ENCODE measurements around the gene CDC42BPG. TPM values are rescaled to one million over a fixed set of nuclear protein-coding genes. Genes with fewer than 3 reads are reported as not detected.

Gene CDC42BPG
- polyA plus RNA-seq, 1 experiment: 0.02 TPM

DNA sequence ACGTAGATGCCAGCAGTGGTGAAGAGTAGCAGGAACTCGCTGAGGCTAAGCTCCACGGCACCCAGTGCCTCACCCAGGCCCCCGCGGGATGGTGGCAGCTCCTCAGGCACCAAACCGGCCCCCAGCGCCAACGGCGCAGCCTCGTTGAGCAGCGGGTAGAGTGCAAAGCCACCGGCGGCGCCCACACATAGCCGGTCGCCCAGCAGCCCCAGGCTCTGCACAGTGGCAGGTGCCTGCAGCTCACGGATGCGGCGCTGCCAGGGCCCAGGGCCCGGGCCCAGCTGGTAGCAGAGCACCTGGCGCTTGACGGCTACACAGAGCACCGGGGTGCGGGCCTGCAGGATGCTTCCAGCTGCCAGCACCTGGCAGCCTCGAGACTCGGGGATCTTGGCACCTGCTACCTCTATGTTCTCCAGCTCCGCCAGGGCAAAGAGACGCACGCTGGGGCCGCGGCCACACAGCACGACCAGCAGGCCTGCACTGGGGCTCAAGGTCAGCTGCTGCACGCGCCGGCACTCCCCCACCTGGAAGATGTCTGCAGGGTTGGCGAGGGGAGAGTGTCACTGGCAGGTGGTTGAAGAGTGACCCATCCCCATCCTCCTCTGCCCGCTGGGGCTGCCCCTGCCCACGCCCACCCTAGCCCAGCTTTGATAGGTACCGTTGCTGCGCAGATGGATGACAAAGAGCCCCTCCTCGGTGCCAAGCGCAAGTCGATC lies 14.8 kb downstream of the CDC42BPG start:
- peaks cover 2% of the 10 kb centered on the region for H3K27me3 ChIP-seq (ENCODE audit: control insufficient read depth, insufficient read depth, low read length)
- CTCF ChIA-PET: no interaction called here

GRCh38 chr11:64827451-64827839 lies 17.0 kb downstream of the CDC42BPG start:
- CTCF ChIA-PET: no interaction called here
- H3K36me3 ChIP-seq (ENCODE audit: control insufficient read depth, insufficient read depth, low read length): no peaks in the 10 kb centered on the region
- POLR2A ChIA-PET: no interaction called here
- peaks cover 2% of the 10 kb centered on the region for H3K27me3 ChIP-seq (ENCODE audit: control insufficient read depth, insufficient read depth, low read length)
- H3K4me3 ChIP-seq (ENCODE audit: low read depth, low read length): no peak overlapping the region
- TF ChIP-seq CTCF (IDR thresholded peaks at IDR 0.05; ENCODE audit: insufficient read depth, low read depth, low read length): no peak
- DNase-seq (ENCODE audit: low read depth): no peak

More for the DNA sequence above, 14.8 kb downstream of the CDC42BPG start:
- DNase-seq (ENCODE audit: low read depth): no peak
- no peaks in the 10 kb centered on the region for H3K36me3 ChIP-seq (ENCODE audit: control insufficient read depth, insufficient read depth, low read length)
- no peak overlapping the region for H3K4me3 ChIP-seq (ENCODE audit: low read depth, low read length)
- POLR2A ChIA-PET: no interaction called here
- no peak for TF ChIP-seq CTCF (IDR thresholded peaks at IDR 0.05; ENCODE audit: insufficient read depth, low read depth, low read length)

DNA sequence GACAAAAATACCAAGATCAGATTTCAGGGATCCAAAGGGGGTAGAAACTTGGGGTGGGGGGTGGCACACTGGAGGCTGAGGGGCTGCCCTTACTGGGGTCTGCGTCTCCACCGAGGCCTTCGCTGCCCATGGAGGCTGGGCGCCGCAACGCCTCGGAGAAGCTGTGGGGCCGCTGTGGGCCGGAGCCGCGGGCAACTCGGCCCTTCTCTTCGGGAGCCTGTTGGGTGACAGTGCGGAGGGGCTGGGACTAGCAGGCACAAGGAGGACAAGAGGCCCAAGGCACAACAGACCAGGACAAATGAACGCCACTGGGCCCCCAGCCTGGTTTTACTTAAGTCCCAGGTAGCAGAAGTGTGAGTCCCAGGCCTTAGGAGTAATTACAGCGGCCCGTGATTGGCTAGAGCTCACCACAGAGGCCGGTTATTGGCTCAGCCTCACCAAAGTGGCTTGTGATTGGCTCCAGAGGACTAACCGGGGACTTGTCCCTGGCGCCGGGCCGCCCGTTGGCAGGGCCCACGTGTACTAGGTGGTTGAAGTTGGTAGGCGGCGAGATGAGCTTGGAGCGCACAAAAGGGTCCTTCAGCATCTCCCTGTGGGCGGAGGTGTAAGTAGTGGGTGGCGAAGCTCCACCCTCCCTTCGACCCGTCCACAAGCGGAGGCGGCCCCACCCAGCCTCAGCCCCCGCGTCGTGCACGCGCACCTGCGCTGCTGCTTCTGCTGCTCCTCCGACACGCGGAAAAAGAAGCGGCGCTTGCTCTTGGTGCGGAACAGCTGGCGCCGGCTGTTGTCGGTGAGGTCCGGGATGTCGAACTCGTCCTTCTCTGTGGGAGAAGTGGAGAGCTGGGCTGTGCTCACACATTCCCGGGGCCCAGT lies 17.6 kb downstream of the CDC42BPG start:
- Histone ChIP-seq H3K4me3 (ENCODE audit: low read depth, low read length) (no peak overlapping the region), H3K27me3 (ENCODE audit: control insufficient read depth, insufficient read depth, low read length) (peaks cover 2% of the 10 kb centered on the region), H3K36me3 (ENCODE audit: control insufficient read depth, insufficient read depth, low read length) (no peaks in the 10 kb centered on the region)
- ChIA-PET CTCF (no interaction called here), POLR2A (no interaction called here)
- no peak for DNase-seq (ENCODE audit: low read depth)
- no peak for TF ChIP-seq CTCF (IDR thresholded peaks at IDR 0.05; ENCODE audit: insufficient read depth, low read depth, low read length)

DNA sequence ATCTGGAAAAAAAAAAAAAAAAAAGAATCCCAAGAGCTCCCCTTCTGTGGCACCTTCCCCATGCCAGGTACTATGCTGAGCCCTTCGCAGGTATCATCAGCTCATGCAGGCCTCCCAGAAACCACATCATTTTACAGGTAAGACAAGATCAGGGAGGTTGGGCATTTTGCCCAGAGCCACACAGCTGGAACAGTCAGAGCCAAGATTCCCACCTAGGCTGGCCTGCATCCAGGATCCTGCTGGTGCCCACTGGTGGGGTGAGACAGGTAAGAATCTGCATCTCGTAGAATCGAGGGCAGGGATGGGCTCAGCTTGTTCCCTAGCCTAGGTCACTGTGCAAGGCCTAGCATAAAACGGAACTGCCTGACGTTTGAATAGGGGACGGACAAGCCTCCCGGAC lies 18.4 kb downstream of the CDC42BPG start:
- peaks cover 2% of the 10 kb centered on the region for H3K27me3 ChIP-seq (ENCODE audit: control insufficient read depth, insufficient read depth, low read length)
- no peak for TF ChIP-seq CTCF (IDR thresholded peaks at IDR 0.05; ENCODE audit: insufficient read depth, low read depth, low read length)
- H3K4me3 ChIP-seq (ENCODE audit: low read depth, low read length): no peak overlapping the region
- ChIA-PET CTCF (interaction anchor here (0.6 kb wide), 1 partner anchor 52 kb away, joined by 4 read pairs; the partner anchor contains the start of gene EHD1), POLR2A (no interaction called here)
- no peaks in the 10 kb centered on the region for H3K36me3 ChIP-seq (ENCODE audit: control insufficient read depth, insufficient read depth, low read length)
- DNase-seq (ENCODE audit: low read depth): no peak

DNA sequence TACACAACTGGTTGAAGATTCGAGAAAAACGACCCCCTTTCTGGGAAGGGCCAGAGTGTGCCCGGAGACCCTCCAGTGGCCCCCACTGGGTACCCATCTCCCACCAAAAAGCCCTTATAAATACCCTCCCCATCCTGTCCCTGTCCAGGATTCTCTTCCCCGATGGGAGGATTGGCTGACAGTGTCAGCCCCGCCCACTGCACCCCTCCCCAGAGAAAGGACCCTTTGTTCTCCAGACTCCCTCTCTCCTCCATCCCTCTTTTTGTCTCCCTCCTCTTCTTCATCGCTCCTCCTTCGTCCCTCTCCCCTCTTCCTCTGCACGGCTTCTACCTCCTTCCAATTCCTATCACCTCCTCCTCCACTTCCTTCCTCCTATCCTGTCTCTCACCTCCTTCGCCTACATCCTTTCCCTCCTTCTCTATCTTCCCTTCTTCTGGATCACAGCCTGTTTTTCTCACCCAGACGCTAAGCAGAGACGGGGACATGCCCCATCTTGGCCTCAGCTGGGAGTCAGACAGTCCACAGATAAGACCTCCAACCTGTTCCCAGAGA lies 20.8 kb downstream of the CDC42BPG start:
- CTCF ChIA-PET: interaction anchor here (0.8 kb wide), 1 partner anchor 11 kb away, joined by 6 read pairs; no protein-coding TSS in a partner anchor
- no peak for DNase-seq (ENCODE audit: low read depth)
- Histone ChIP-seq H3K4me3 (ENCODE audit: low read depth, low read length) (no peak overlapping the region), H3K27me3 (ENCODE audit: control insufficient read depth, insufficient read depth, low read length) (peaks cover 2% of the 10 kb centered on the region; the same call in 1 of the 2 replicates), H3K36me3 (ENCODE audit: control insufficient read depth, insufficient read depth, low read length) (no peaks in the 10 kb centered on the region)
- TF ChIP-seq CTCF (IDR thresholded peaks at IDR 0.05; ENCODE audit: insufficient read depth, low read depth, low read length): no peak
- POLR2A ChIA-PET: no interaction called here
